HepG2 (cell line): Measurements from ENCODE around the gene DDX18. TPM values are rescaled to one million over a fixed set of nuclear protein-coding genes. Genes with fewer than 3 reads are reported as not detected.
A peak's percentile ranks its signal among the peaks of the same experiment; 100 is the strongest.

Experiments
- BCL3 ChIP-seq: sonication (generic); formaldehyde crosslinking; IDR thresholded peaks from 2 replicates; pipeline ENCODE4 v1.5.1; 2020; ENCODE audit warnings: mild to moderate bottlenecking, missing genetic modification reagents, moderate library complexity
- GABPA ChIP-seq, 2 experiments: IDR thresholded peaks; 2 replicates each; pipeline ENCODE4 v1.6.1; 2011 to 2016; ENCODE audit warnings: low read depth in 2 of 2, low read length in 1 of 2, missing biosample characterization in 1 of 2, missing genetic modification characterization in 1 of 2
- MATR3 ChIP-seq: sonication (generic); formaldehyde crosslinking; IDR thresholded peaks from 2 replicates; pipeline ENCODE4 v1.4.0; 2020; ENCODE audit warnings: missing genetic modification reagents
- MBNL3 ChIP-seq: fragments of 250-450 bp; sonication (Bioruptor Pico); conservative IDR thresholded peaks from 2 replicates; pipeline ENCODE4 v1.8.0; 2022; ENCODE audit warnings: mild to moderate bottlenecking, inconsistent platforms
- MTF1 ChIP-seq: sonication (generic); formaldehyde crosslinking; IDR thresholded peaks from 2 replicates; pipeline ENCODE4 v1.5.0; 2020; ENCODE audit warnings: missing genetic modification reagents
- PHF5A ChIP-seq: IDR thresholded peaks from one replicate; pipeline ENCODE4 v1.6.1; 2018; ENCODE audit warnings: low read depth, missing genetic modification reagents; ENCODE audit not compliant: unreplicated experiment
- PTBP1 ChIP-seq: fragments of 200-400 bp; formaldehyde crosslinking; IDR thresholded peaks from 2 replicates; pipeline ENCODE4 v1.6.1; 2018; ENCODE audit warnings: low read length, low read depth; ENCODE audit not compliant: poor library complexity, severe bottlenecking
- RBM39 ChIP-seq: fragments of 200-400 bp; formaldehyde crosslinking; IDR thresholded peaks from one replicate; pipeline ENCODE4 v1.6.1; 2018; ENCODE audit warnings: antibody characterized with exemption, mild to moderate bottlenecking, low read depth, low read length; ENCODE audit not compliant: poor library complexity, severe bottlenecking
- RNF219 ChIP-seq: sonication (generic); formaldehyde crosslinking; IDR thresholded peaks from 2 replicates; pipeline ENCODE4 v1.5.0; 2020; ENCODE audit warnings: mild to moderate bottlenecking, missing genetic modification reagents
- SRSF1 ChIP-seq: fragments of 200-400 bp; formaldehyde crosslinking; optimal IDR thresholded peaks from 2 replicates; pipeline ENCODE3; 2017; ENCODE audit warnings: mild to moderate bottlenecking, low read depth, low read length, moderate library complexity
- SYNCRIP ChIP-seq: fragments of 200-400 bp; formaldehyde crosslinking; IDR thresholded peaks from 2 replicates; pipeline ENCODE4 v1.6.1; 2018; ENCODE audit warnings: mild to moderate bottlenecking, low read depth, low read length; ENCODE audit not compliant: insufficient read depth
- TBX2 ChIP-seq: sonication (generic); formaldehyde crosslinking; IDR thresholded peaks from 2 replicates; pipeline ENCODE4 v1.5.0; 2020; ENCODE audit warnings: missing genetic modification reagents, mild to moderate bottlenecking, borderline replicate concordance
- YY1 ChIP-seq: IDR thresholded peaks from 2 replicates; pipeline ENCODE4 v1.6.1; 2011; ENCODE audit warnings: low read length, low read depth, moderate library complexity, mild to moderate bottlenecking; ENCODE audit not compliant: insufficient read depth, insufficient replicate concordance
- ZBTB1 ChIP-seq: sonication (generic); formaldehyde crosslinking; IDR thresholded peaks from 2 replicates; pipeline ENCODE4 v1.4.0; 2020; ENCODE audit warnings: missing genetic modification reagents, borderline replicate concordance
- ZBTB42 ChIP-seq: sonication (generic); formaldehyde crosslinking; IDR thresholded peaks from 2 replicates; pipeline ENCODE4 v1.5.0; 2020; ENCODE audit warnings: mild to moderate bottlenecking, missing genetic modification reagents
- ZIK1 ChIP-seq: sonication (generic); formaldehyde crosslinking; IDR thresholded peaks from 2 replicates; pipeline ENCODE4 v1.5.0; 2020; ENCODE audit warnings: mild to moderate bottlenecking, low read depth, missing genetic modification reagents, borderline replicate concordance
- ZNF451 ChIP-seq: sonication (generic); formaldehyde crosslinking; IDR thresholded peaks from 2 replicates; pipeline ENCODE4 v1.5.0; 2020; ENCODE audit warnings: mild to moderate bottlenecking, missing genetic modification reagents
- ZNF710 ChIP-seq: sonication (generic); formaldehyde crosslinking; IDR thresholded peaks from 2 replicates; pipeline ENCODE4 v1.5.0; 2020; ENCODE audit warnings: mild to moderate bottlenecking, missing genetic modification reagents, borderline replicate concordance
- ZNF772 ChIP-seq: sonication (generic); formaldehyde crosslinking; IDR thresholded peaks from 2 replicates; pipeline ENCODE4 v1.5.0; 2020; ENCODE audit warnings: mild to moderate bottlenecking, missing genetic modification reagents
- polyA plus RNA-seq, 8 experiments: library from polyadenylated mRNA; depleted of rRNA in 3 of 8; stranded (reverse) in 7 of 8; unstranded in 1 of 8; fragments of >200 nt; fragmentation: Illumina TruSeq in 4 of 8; extraction: Trizol in 4 of 8; gene quantifications; 2 replicates each; pipeline versions ENCODE4 v1.2.1 to v1.2.3, GENCODE V29; 2011 to 2016; ENCODE audit warnings: low read depth in 4 of 8, missing spikeins in 1 of 8, mixed read lengths in 1 of 8; ENCODE audit not compliant: insufficient read depth in 1 of 8
- total RNA-seq, 5 experiments: library from RNA; depleted of rRNA; stranded (reverse); fragments of >200 nt; fragmentation: Illumina TruSeq; extraction: Trizol; gene quantifications; 2 replicates each; pipeline ENCODE4 v1.2.3, GENCODE V29; 2016; ENCODE audit warnings: low read depth in 1 of 5

DDX18 gene
- total and polyA plus RNA-seq, 2 of the 13 experiments (the other 11 are each of a cell fraction or from before 2014, with no cell fraction given) = 64.0 to 134 TPM

- TF ChIP-seq ZNF710 (CRISPR knock-in tag) = peak; percentile 82; the same call in 1 of the 2 replicates
- peak; percentile 96 for TF ChIP-seq GABPA (IDR thresholded peaks at IDR 0.05; ENCODE audit: low read depth, low read length)
- TF ChIP-seq GABPA (CRISPR knock-in tag; IDR thresholded peaks at IDR 0.05; ENCODE audit: low read depth) = peak; percentile 99
- TF ChIP-seq ZIK1 (CRISPR knock-in tag) = peak; percentile 68; the same call in 1 of the 2 replicates
- 0 out of 2 replicates have a peak, but pooled peaks have one; percentile 68 for TF ChIP-seq ZBTB42 (CRISPR knock-in tag)
- TF ChIP-seq BCL3 (CRISPR knock-in tag) = peak; percentile 98
- no peak for TF ChIP-seq MBNL3 (CRISPR knock-in tag)
- TF ChIP-seq ZBTB1 = no peak
- peak; percentile 41; the same call in 1 of the 2 replicates for TF ChIP-seq ZNF451 (CRISPR knock-in tag)
- TF ChIP-seq PHF5A (CRISPR knock-in tag) = peak; percentile 96
- peak; percentile 90 for TF ChIP-seq TBX2 (CRISPR knock-in tag)
- peak; percentile 94 for TF ChIP-seq SRSF1
- no peak for TF ChIP-seq SYNCRIP
- peak; percentile 84 for TF ChIP-seq YY1
- TF ChIP-seq RBM39 = peak; percentile 73
- no peak for TF ChIP-seq PTBP1
- peak; percentile 78 for TF ChIP-seq ZNF772 (CRISPR knock-in tag)
- TF ChIP-seq MATR3 = no peak
- TF ChIP-seq MTF1 (CRISPR knock-in tag) = no peak; the same call in 1 of the 2 replicates
- no peak for TF ChIP-seq RNF219 (CRISPR knock-in tag)
Observed at GRCh38 chr2:117814417-117815264, at the start of gene DDX18 (continued).
